OCI-LY1 (cell line): Measurements from ENCODE around the gene CNOT4.

ENCODE experiments used
- H2AFZ ChIP-seq: fragments of 200-600 bp; sonication (generic), shearing (Covaris generic); 2 replicates; pipeline ENCODE4 v1.6.0; 2014; ENCODE audit warnings: antibody characterized with exemption, mild to moderate bottlenecking, low read length
- H3F3A ChIP-seq: fragments of 200-600 bp; sonication (generic), shearing (Covaris generic); 2 replicates; pipeline ENCODE4 v1.6.0; 2014; ENCODE audit warnings: mild to moderate bottlenecking, antibody characterized with exemption, low read length, moderate library complexity; ENCODE audit not compliant: insufficient read depth
- H3K27ac ChIP-seq: fragments of 200-600 bp; sonication (generic); 2 replicates; pipeline ENCODE4 v1.5.1; 2014; ENCODE audit warnings: low read length, mixed run types, mild to moderate bottlenecking, low read depth; ENCODE audit not compliant: poor library complexity, severe bottlenecking
- H3K27me3 ChIP-seq: fragments of 200-600 bp; sonication (generic); 2 replicates; pipeline ENCODE4 v1.6.0; 2014; ENCODE audit warnings: antibody characterized with exemption, mild to moderate bottlenecking, low read length, moderate library complexity; ENCODE audit not compliant: insufficient read depth
- H3K36me3 ChIP-seq: fragments of 200-600 bp; sonication (generic); 2 replicates; pipeline ENCODE4 v1.6.1; 2014; ENCODE audit warnings: mild to moderate bottlenecking, antibody characterized with exemption, low read length, moderate library complexity, mixed read lengths; ENCODE audit not compliant: insufficient read depth
- H3K4me1 ChIP-seq: fragments of 200-600 bp; sonication (generic); 2 replicates; pipeline ENCODE4 v1.5.1; 2014; ENCODE audit warnings: mild to moderate bottlenecking, low read length, moderate library complexity; ENCODE audit not compliant: insufficient read depth, severe bottlenecking
- H3K4me2 ChIP-seq: fragments of 200-600 bp; sonication (generic), shearing (Covaris generic); 2 replicates; pipeline ENCODE4 v1.6.1; 2014; ENCODE audit warnings: low read length
- H3K4me3 ChIP-seq: fragments of 200-600 bp; sonication (generic); 2 replicates; pipeline ENCODE4 v1.5.1; 2014; ENCODE audit warnings: low read length, low read depth, mild to moderate bottlenecking, mixed read lengths; ENCODE audit not compliant: poor library complexity, severe bottlenecking
- H3K79me2 ChIP-seq: fragments of 200-600 bp; shearing (Covaris generic); 2 replicates; pipeline ENCODE4 v1.6.1; 2016; ENCODE audit warnings: mixed run types, low read length, mixed read lengths; ENCODE audit not compliant: insufficient read depth
- H3K9ac ChIP-seq: fragments of 200-600 bp; sonication (generic), shearing (Covaris generic); 2 replicates; pipeline ENCODE4 v1.6.1; 2014; ENCODE audit warnings: mild to moderate bottlenecking, low read length, mixed read lengths
- H3K9me2 ChIP-seq: fragments of 200-600 bp; sonication (generic), shearing (Covaris generic); 2 replicates; pipeline ENCODE4 v1.6.1; 2014; ENCODE audit warnings: low read depth, mild to moderate bottlenecking, low read length, mixed read lengths
- H3K9me3 ChIP-seq: fragments of 200-600 bp; shearing (Covaris generic); 2 replicates; pipeline ENCODE4 v1.6.1; 2014; ENCODE audit warnings: low read length, mixed read lengths
- H4K20me1 ChIP-seq: fragments of 200-600 bp; sonication (generic), shearing (Covaris generic); 2 replicates; pipeline ENCODE4 v1.6.0; 2016; ENCODE audit warnings: mild to moderate bottlenecking, low read length; ENCODE audit not compliant: insufficient read depth
- CTCF ChIP-seq: fragments of 200-600 bp; sonication (generic), shearing (Covaris generic); IDR thresholded peaks from 2 replicates; pipeline ENCODE4 v1.5.1; 2017; ENCODE audit warnings: mild to moderate bottlenecking, antibody characterized with exemption, low read length, moderate library complexity, mixed read lengths
- EZH2 ChIP-seq: fragments of 200-600 bp; sonication (generic), shearing (Covaris generic); IDR thresholded peaks from 2 replicates; pipeline ENCODE4 v1.8.0; 2017; ENCODE audit warnings: borderline replicate concordance, mixed run types, mild to moderate bottlenecking, antibody characterized with exemption, low read length, moderate library complexity, mixed read lengths

CNOT4 gene

GRCh38 chr7:135405969-135406368 is 103.9 kb downstream of the CNOT4 start:
- Histone ChIP-seq H3K4me2 (no peak overlapping the region), H3K4me1 (no peaks in the 10 kb centered on the region), H3K79me2 (no peaks in the 10 kb centered on the region), H3K36me3 (peaks cover 29% of the 10 kb centered on the region; the same call in 1 of the 2 replicates), H3K27ac (no peak overlapping the region), H3K9ac (no peak overlapping the region), H3K9me3 (no peaks in the 10 kb centered on the region), H3K4me3 (no peak overlapping the region), H3K9me2 (no peaks in the 10 kb centered on the region), H2AFZ (no peak overlapping the region), H4K20me1 (no peaks in the 10 kb centered on the region), H3F3A (no peaks in the 10 kb centered on the region), H3K27me3 (no peaks in the 10 kb centered on the region)
- TF ChIP-seq EZH2: no peak
- no peak for TF ChIP-seq CTCF

GRCh38 chr7:135403302-135403701 is 106.6 kb downstream of the CNOT4 start:
- Histone ChIP-seq H3K4me3 (no peak overlapping the region), H3K9me3 (no peaks in the 10 kb centered on the region), H3K79me2 (no peaks in the 10 kb centered on the region), H3F3A (no peaks in the 10 kb centered on the region), H3K36me3 (peaks cover 13% of the 10 kb centered on the region; the same call in 1 of the 2 replicates), H4K20me1 (no peaks in the 10 kb centered on the region), H3K27me3 (no peaks in the 10 kb centered on the region), H3K4me2 (no peak overlapping the region), H3K27ac (no peak overlapping the region), H3K9ac (no peak overlapping the region), H2AFZ (no peak overlapping the region), H3K9me2 (no peaks in the 10 kb centered on the region), H3K4me1 (no peaks in the 10 kb centered on the region)
- TF ChIP-seq EZH2: no peak
- TF ChIP-seq CTCF: no peak

GRCh38 chr7:135397689-135398088 is 112.2 kb downstream of the CNOT4 start:
- H3K4me2 ChIP-seq: no peak overlapping the region
- H3K9ac ChIP-seq: no peak overlapping the region
- no peaks in the 10 kb centered on the region for H3K9me2 ChIP-seq
- no peaks in the 10 kb centered on the region for H3K9me3 ChIP-seq
- no peaks in the 10 kb centered on the region for H3K4me1 ChIP-seq
- no peaks in the 10 kb centered on the region for H3K27me3 ChIP-seq
- H3K79me2 ChIP-seq: no peaks in the 10 kb centered on the region
- H4K20me1 ChIP-seq: no peaks in the 10 kb centered on the region
- no peak for TF ChIP-seq EZH2
- TF ChIP-seq CTCF: no peak
- H2AFZ ChIP-seq: no peak overlapping the region
- no peaks in the 10 kb centered on the region for H3F3A ChIP-seq
- no peak overlapping the region for H3K27ac ChIP-seq
- no peak overlapping the region for H3K4me3 ChIP-seq
- peaks cover 25% of the 10 kb centered on the region for H3K36me3 ChIP-seq
